ENCODE results near the gene GPX1. TPM values are rescaled to one million over a fixed set of nuclear protein-coding genes. Genes with fewer than 3 reads are reported as not detected.

Gene GPX1
- total RNA-seq, 1 experiment from 2014 or later = 253 TPM

GRCh38 chr3:49352890-49353421 lies 5.2 kb downstream of the GPX1 start:
- Histone ChIP-seq H2AFZ (ENCODE audit: low read length) (no peak overlapping the region), H4K20me1 (ENCODE audit: control insufficient read depth, insufficient read depth, insufficient read length) (no peaks in the 10 kb centered on the region), H3K9me3 (ENCODE audit: control insufficient read depth, low read depth, low read length) (no peaks in the 10 kb centered on the region), H3K56ac (ENCODE audit: insufficient read length, low read depth, low read length) (no peak overlapping the region), H4K91ac (ENCODE audit: insufficient read length, low read depth, low read length) (no peak overlapping the region), H2BK5ac (ENCODE audit: insufficient read length, low read length) (no peak overlapping the region), H3K4me1 (ENCODE audit: insufficient read depth, low read length) (no peaks in the 10 kb centered on the region; the same call in 1 of the 2 replicates), H3K23me2 (ENCODE audit: insufficient read length, low read depth, low read length, poor library complexity, severe bottlenecking) (peaks cover 6% of the 10 kb centered on the region), H3K27me3 (ENCODE audit: insufficient read depth, low read length) (no peaks in the 10 kb centered on the region), H2AK5ac (ENCODE audit: insufficient read length, low read length) (no peak overlapping the region), H4K8ac (replicated peaks; ENCODE audit: insufficient read length, low read depth, low read length) (no peak overlapping the region), H3K79me1 (ENCODE audit: insufficient read depth, low read depth, low read length, poor library complexity, severe bottlenecking) (no peaks in the 10 kb centered on the region), H3K9ac (ENCODE audit: extremely low read depth, insufficient read length, low read length) (no peak overlapping the region), H3K27ac (ENCODE audit: insufficient read length, low read depth, low read length) (no peak overlapping the region), H2BK120ac (ENCODE audit: low read depth, low read length, poor library complexity, severe bottlenecking) (no peak overlapping the region), H3K4me2 (ENCODE audit: insufficient read depth, insufficient read length, low read length) (no peak overlapping the region), H3K23ac (ENCODE audit: insufficient read length, low read depth, low read length) (no peak overlapping the region), H3K79me2 (ENCODE audit: insufficient read depth, low read length) (no peaks in the 10 kb centered on the region; the same call in 1 of the 2 replicates), H3K14ac (ENCODE audit: insufficient read depth, low read length) (no peak overlapping the region), H3K18ac (ENCODE audit: insufficient read length, low read depth, low read length) (no peak overlapping the region), H3T11ph (ENCODE audit: low read length) (no peak overlapping the region), H3K4ac (ENCODE audit: low read depth, low read length) (no peak overlapping the region), H4K5ac (ENCODE audit: insufficient read length, low read depth, low read length) (no peak overlapping the region), H2BK12ac (ENCODE audit: insufficient read length, low read depth, low read length) (no peak overlapping the region), H2BK20ac (ENCODE audit: low read depth, low read length, poor library complexity, severe bottlenecking) (no peak overlapping the region), H2BK15ac (ENCODE audit: low read depth, low read length) (no peak overlapping the region)
- TF ChIP-seq, protein P1, sequence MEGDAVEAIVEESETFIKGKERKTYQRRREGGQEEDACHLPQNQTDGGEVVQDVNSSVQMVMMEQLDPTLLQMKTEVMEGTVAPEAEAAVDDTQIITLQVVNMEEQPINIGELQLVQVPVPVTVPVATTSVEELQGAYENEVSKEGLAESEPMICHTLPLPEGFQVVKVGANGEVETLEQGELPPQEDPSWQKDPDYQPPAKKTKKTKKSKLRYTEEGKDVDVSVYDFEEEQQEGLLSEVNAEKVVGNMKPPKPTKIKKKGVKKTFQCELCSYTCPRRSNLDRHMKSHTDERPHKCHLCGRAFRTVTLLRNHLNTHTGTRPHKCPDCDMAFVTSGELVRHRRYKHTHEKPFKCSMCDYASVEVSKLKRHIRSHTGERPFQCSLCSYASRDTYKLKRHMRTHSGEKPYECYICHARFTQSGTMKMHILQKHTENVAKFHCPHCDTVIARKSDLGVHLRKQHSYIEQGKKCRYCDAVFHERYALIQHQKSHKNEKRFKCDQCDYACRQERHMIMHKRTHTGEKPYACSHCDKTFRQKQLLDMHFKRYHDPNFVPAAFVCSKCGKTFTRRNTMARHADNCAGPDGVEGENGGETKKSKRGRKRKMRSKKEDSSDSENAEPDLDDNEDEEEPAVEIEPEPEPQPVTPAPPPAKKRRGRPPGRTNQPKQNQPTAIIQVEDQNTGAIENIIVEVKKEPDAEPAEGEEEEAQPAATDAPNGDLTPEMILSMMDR (conservative IDR thresholded peaks at IDR 0.05) = no peak
- WGBS (ENCODE audit: extremely low coverage, insufficient read length, low lambda C conversion rate) = no CpG with 5 or more reads among the region's 5 CpGs
- Mint-ChIP-seq H3K9me3 (peaks cover 0 to 2% of the 10 kb centered on the region in 2 experiments; a peak in 1 of 5 replicates), H3K4me3 (no peak overlapping the region), H3K27ac (peak overlapping the region in 1 of 3 experiments; percentile 5; a peak in 1 of 7 replicates), H3K36me3 (ENCODE audit: insufficient read depth in 1 of 3, low read depth in 3 of 3) (peaks cover 9 to 29% (median 18%) of the 10 kb centered on the region in 3 experiments), H3K4me1 (peaks cover 9 to 12% of the 10 kb centered on the region in 2 experiments), H3K27me3 (ENCODE audit: low read depth) (peaks cover 3% of the 10 kb centered on the region; the same call in 1 of the 2 replicates)
- no peak for DNase-seq
